Activated CD4-positive, alpha-beta T cell treated with anti-CD3 and anti-CD28 coated beads for 24 hours (primary cell): ENCODE data around the gene CTNNA3.

Source experiments
- DNase-seq, 2 donors: peaks; one replicate each; pipeline ENCODE4 v3.0.0-alpha.2; 2020; ENCODE audit warnings: low read depth in 2 of 2

Gene CTNNA3

GRCh38 chr10:66218981-66219587 lies 1476.9 kb downstream of the CTNNA3 start:
- DNase-seq, result no peak

DNA sequence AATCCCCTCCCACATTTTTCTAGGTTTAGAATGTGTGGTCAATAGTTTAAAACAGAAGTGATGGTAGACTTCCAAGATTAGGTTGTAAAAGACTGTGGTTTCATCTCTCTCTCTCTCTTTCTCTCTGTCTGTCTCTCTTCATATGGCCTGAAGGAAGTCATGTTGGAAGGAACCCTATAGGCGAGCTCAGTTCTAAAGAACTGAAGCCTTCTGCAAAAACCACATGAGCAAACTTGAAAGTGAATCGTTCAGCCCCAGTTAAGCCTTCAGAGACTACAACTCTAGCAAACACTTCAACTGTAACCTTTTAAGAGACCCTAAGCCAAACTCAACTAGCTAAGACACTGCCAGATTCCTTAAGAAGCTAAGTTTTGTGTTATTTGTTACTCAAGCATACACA lies 1477.7 kb downstream of the CTNNA3 start:
- DNase-seq, result no peak

DNA sequence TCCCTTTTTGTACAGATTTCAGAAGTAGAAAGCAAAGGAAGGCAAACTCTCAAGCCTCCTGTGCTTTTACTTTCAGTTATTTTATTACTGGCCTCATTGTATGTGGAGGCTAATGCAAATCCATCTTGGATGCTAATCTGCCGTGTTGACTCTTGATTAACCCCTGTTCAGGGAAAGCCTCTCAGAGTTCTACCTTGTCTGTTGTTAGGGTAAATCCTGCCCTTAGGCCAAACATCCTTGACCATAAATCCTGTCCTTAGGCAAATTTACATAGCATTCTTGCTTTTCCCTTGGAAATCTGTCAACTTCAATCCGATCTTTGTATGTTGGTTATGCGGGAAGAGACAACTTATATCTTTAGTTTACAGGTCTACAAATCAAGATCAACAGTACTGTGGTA lies 1480.1 kb downstream of the CTNNA3 start:
- DNase-seq, result no peak

DNA sequence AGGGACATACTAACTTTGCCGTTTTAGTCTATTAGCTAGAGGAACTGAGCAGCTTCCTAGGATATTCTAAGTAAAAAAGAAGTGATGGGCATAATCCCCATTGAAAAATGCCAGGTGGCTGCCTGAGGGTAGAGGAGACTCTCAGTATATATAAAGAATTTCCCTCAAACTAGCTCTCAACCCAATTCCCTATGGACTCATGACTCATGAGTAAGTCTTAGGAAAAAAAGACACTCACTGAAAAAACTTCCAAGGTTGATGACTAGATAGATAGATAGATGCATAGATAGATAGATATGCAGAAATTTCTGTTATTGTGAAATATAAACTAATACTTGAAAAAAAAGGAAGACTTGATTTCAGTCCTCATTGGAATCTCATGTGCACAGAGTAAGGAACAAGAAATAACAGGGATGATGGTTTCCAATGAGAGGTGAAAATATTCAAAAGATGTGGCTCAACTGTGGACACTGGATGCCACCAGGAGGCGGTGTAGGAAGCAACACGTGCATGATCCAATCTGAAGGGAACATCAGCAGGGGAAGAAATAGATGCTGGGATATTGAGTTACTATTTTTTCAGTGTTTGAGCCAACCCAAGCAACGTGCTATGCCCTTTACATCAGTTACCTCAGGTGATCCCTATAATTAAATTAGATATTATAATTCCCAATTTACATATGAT lies 1481.1 kb downstream of the CTNNA3 start:
- no peak for DNase-seq

DNA sequence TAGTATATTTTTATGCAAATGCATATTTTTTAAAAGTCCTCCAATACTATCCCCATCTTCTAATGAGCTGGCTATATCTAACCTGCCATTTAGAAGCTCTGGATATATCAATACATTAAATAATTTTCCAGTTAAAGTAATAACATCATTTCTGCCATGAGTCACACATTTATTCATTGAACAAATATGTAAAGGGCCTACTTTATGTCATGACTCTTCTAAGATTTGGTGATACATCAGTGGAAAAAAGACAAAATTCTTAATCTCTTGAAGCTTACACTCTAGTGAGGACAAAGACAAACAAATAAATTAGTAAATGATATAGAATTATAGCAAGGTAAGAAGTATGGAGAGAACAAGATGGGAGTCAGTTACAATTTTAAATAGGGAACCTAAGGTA lies 1487.0 kb downstream of the CTNNA3 start:
- DNase-seq, result no peak

DNA sequence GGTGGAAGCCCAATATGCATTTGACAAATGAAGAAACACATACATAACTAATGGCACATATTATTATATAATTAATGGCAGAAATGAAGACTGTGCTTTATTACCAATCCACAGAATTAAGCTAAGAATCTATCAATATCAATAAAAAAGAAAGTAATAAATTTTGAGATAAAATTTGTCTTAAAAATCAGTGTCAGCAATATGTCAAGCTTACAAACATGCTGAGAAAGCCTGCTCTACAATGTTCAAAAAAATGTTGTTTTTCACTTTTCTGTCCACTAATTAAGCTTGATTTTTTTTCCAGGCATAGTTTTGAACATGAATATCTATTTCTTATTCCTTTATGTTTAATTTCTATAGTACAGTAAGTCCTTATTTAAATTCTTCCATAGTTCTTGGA lies 1491.2 kb downstream of the CTNNA3 start:
- no peak for DNase-seq

DNA sequence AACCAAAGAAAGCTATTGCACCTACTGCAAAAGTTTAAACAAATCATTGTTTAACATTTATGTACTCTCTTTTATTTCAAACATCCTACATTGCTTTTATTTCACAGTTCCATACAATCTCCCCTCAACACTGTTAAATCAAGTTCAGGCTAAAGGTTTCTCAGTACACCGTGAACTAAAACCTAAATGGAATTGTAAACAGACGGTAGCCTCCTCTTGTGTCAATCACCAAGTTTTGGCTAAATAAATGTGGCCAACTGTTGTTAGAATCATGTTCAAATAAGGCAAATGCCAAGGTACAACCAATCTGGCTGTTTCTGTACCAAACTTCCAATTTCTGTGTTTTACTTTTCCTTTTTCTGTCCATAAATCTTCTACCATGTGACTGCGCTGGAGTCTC lies 1493.9 kb downstream of the CTNNA3 start:
- DNase-seq, result no peak

GRCh38 chr10:66192162-66192831 lies 1503.7 kb downstream of the CTNNA3 start:
- DNase-seq, result no peak

GRCh38 chr10:66190413-66190812 lies 1505.6 kb downstream of the CTNNA3 start:
- DNase-seq, result no peak

- no peak for DNase-seq
Observed at GRCh38 chr10:66189271-66189670, 1506.7 kb downstream of the CTNNA3 start.

GRCh38 chr10:66187053-66187733 lies 1508.8 kb downstream of the CTNNA3 start:
- DNase-seq, result no peak

- no peak for DNase-seq
Observed at GRCh38 chr10:66183028-66183427, 1513.0 kb downstream of the CTNNA3 start.

- DNase-seq, result peak in 1 of 2 donors; percentile 28
Observed at GRCh38 chr10:66180581-66181318, 1515.2 kb downstream of the CTNNA3 start.

DNA sequence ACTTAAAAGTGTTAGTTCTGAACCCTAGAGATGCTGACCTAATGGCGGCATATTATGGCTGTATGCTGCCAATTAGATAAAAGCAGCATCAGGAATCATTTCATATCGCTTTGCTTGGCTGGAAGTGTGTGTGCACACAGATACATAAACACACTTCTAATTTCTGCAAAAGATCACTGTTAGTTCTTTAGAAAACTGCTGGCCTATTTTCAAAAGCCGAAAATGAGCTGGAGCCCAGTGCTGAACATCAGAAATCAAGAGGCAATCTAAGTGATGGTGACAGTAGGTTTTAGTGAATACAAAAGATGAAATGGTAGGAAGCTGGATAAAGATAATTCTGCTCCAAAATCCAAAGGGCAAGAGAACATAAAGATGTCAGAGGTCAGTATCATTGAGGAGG lies 1516.0 kb downstream of the CTNNA3 start:
- DNase-seq, result no peak

GRCh38 chr10:66176772-66177171 lies 1519.2 kb downstream of the CTNNA3 start:
- DNase-seq, result no peak

- no peak for DNase-seq
Observed at GRCh38 chr10:66167816-66168215, 1528.2 kb downstream of the CTNNA3 start.

- DNase-seq, result no peak
Observed at GRCh38 chr10:66162560-66163143, 1533.3 kb downstream of the CTNNA3 start.

DNA sequence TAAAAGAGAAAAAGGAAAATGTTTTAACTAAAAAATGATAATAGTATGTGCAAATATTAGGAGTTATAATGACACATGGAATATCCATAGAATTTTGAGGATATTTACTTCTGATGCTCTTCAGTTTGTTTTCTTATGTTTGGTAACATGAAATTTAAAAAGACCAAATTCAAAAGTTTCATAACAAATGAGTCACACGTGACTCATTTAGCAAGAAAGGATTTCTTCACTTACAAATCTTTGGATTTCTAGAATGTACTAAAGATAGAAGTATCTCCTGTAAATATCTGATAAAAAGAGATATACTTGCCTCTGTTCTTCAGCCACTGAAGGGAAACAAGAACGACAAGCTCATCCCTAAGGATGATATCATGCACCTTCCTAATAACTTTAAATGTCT lies 1544.6 kb downstream of the CTNNA3 start:
- DNase-seq, result no peak

DNA sequence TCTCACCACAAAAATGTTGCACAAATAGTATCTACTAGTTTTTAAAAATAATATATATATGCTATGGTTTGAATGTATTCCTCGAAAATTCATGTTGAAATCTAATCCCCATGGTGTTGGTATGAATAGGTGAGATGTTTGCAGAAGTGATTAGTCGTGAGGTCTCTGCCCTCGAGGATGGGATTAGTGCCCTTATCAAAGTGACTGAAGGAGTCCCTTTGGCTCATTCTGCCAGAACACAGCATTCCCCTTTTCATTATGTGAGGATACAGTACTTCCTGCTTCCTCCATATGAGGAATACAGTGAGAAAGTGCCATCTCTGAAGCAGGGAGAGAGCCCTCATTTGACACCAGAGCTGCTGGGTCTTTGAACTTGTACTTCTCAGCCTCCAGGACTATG lies 1547.7 kb downstream of the CTNNA3 start:
- DNase-seq, result no peak

DNA sequence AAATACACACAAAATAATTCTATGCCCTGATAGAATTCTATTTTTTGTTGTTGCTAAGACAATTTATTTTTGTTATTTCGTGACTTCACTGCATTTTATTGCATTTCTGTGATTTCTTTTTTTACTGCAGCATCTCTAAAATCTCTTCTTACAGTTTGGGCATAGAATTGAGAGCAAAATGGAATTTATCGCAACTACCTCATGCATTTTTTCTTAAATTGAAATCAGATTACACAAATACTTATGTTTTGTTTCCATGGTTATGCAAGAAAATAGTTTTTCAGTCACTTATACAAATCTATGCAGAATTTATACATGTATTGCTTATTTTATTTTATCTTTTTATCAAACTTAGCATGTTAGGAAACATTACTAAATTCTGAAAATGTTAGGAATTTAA lies 1552.0 kb downstream of the CTNNA3 start:
- DNase-seq, result no peak

- DNase-seq, result no peak
Observed at GRCh38 chr10:66102756-66103155, 1593.2 kb downstream of the CTNNA3 start.
